H1 (cell line): ENCODE measurements around the gene CTNNA3.

Source experiments
- CHD1 ChIP-seq: IDR thresholded peaks from 2 replicates; pipeline ENCODE4 v1.6.1; 2012; ENCODE audit warnings: low read depth, low read length, improper control_type of control experiment
- CTCF ChIP-seq, 3 experiments: IDR thresholded peaks; 1 replicate in 2 of 3; 2 replicates in 1 of 3; pipeline versions ENCODE4 v1.5.1 to v1.6.1; 2011; ENCODE audit warnings: low read length in 3 of 3, mild to moderate bottlenecking in 3 of 3, inconsistent platforms in 2 of 3, low read depth in 1 of 3, moderate library complexity in 1 of 3; ENCODE audit not compliant: insufficient read depth in 1 of 3; ENCODE audit errors: control extremely low read depth in 1 of 3
- EGR1 ChIP-seq: IDR thresholded peaks from 2 replicates; pipeline ENCODE4 v1.6.1; 2011; ENCODE audit warnings: low read depth, low read length, borderline replicate concordance
- GABPA ChIP-seq: IDR thresholded peaks from 2 replicates; pipeline ENCODE4 v1.6.1; 2011; ENCODE audit warnings: mild to moderate bottlenecking, low read length, moderate library complexity, borderline replicate concordance; ENCODE audit not compliant: insufficient read depth
- MAFK ChIP-seq: IDR thresholded peaks from 2 replicates; pipeline ENCODE4 v1.6.1; 2012; ENCODE audit warnings: low read depth, mild to moderate bottlenecking, improper control_type of control experiment, low read length
- PHF8 ChIP-seq: fragments of 200-600 bp; sonication (generic); conservative IDR thresholded peaks from 2 replicates; pipeline ENCODE4 v1.7.1; 2012; ENCODE audit warnings: low read depth, mild to moderate bottlenecking, inconsistent platforms, low read length, moderate library complexity
- POLR2A ChIP-seq, 2 experiments: IDR thresholded peaks; 1 replicate in 1 of 2; 2 replicates in 1 of 2; pipeline ENCODE4 v1.6.1; 2011; ENCODE audit warnings: low read depth in 2 of 2, low read length in 2 of 2, mild to moderate bottlenecking in 2 of 2; ENCODE audit errors: control extremely low read depth in 1 of 2
- RFX5 ChIP-seq: IDR thresholded peaks from 2 replicates; pipeline ENCODE4 v1.6.1; 2011; ENCODE audit warnings: low read depth, low read length, improper control_type of control experiment, borderline replicate concordance
- SIX5 ChIP-seq: IDR thresholded peaks from 2 replicates; pipeline ENCODE4 v1.6.1; 2011; ENCODE audit warnings: mild to moderate bottlenecking, low read depth, low read length
- SP2 ChIP-seq: IDR thresholded peaks from 2 replicates; pipeline ENCODE4 v1.6.1; 2012; ENCODE audit warnings: mild to moderate bottlenecking, low read length, inconsistent platforms
- TAF1 ChIP-seq: IDR thresholded peaks from 2 replicates; pipeline ENCODE4 v1.6.1; 2011; ENCODE audit warnings: mild to moderate bottlenecking, low read depth, low read length
- USF2 ChIP-seq: IDR thresholded peaks from 2 replicates; pipeline ENCODE4 v1.6.1; 2011; ENCODE audit warnings: low read length, improper control_type of control experiment

- TF ChIP-seq CTCF (IDR thresholded peaks at IDR 0.05; ENCODE audit: control extremely low read depth in 1 of 3, insufficient read depth in 1 of 3, low read depth in 1 of 3, low read length in 3 of 3) (no peak), GABPA (no peak), MAFK (no peak), POLR2A (IDR thresholded peaks at IDR 0.05; ENCODE audit: control extremely low read depth in 1 of 2, low read depth in 2 of 2, low read length in 2 of 2) (no peak), PHF8 (no peak), TAF1 (no peak), EGR1 (no peak), RFX5 (no peak), USF2 (no peak), SIX5 (no peak), CHD1 (no peak), SP2 (no peak)
These were observed 1785.8 kb downstream of the CTNNA3 start for GRCh38 chr10:65910209-65910608.
